Prostate gland (tissue), 2 donors: ENCODE results near the gene CREB1.

Experiments
- POLR2A ChIP-seq: fragments of 450-650 bp; IDR thresholded peaks from one replicate; pipeline ENCODE4 v1.6.1; 2016; ENCODE audit warnings: antibody characterized with exemption, mild to moderate bottlenecking
- POLR2AphosphoS5 ChIP-seq: sonication (generic); formaldehyde crosslinking; IDR thresholded peaks from one replicate; pipeline ENCODE4 v1.6.1; 2017; ENCODE audit warnings: antibody characterized with exemption
- TF ChIP-seq, protein P1 (sequence below), 4 experiments: fragments of 200-600 bp in 2 of 4; fragments of 450-650 bp in 2 of 4; sonication (generic) in 2 of 4; IDR thresholded peaks; 1 replicate in 3 of 4; 2 replicates in 1 of 4; pipeline ENCODE4 v1.5.1; 2016 to 2019; ENCODE audit warnings: antibody characterized with exemption in 4 of 4, mild to moderate bottlenecking in 2 of 4, moderate library complexity in 2 of 4

- TF ChIP-seq POLR2A (peak; percentile 84), POLR2AphosphoS5 (peak; percentile 60)
- TF ChIP-seq, protein P1, sequence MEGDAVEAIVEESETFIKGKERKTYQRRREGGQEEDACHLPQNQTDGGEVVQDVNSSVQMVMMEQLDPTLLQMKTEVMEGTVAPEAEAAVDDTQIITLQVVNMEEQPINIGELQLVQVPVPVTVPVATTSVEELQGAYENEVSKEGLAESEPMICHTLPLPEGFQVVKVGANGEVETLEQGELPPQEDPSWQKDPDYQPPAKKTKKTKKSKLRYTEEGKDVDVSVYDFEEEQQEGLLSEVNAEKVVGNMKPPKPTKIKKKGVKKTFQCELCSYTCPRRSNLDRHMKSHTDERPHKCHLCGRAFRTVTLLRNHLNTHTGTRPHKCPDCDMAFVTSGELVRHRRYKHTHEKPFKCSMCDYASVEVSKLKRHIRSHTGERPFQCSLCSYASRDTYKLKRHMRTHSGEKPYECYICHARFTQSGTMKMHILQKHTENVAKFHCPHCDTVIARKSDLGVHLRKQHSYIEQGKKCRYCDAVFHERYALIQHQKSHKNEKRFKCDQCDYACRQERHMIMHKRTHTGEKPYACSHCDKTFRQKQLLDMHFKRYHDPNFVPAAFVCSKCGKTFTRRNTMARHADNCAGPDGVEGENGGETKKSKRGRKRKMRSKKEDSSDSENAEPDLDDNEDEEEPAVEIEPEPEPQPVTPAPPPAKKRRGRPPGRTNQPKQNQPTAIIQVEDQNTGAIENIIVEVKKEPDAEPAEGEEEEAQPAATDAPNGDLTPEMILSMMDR (IDR thresholded peaks at IDR 0.05): peak; percentile 7 to 64 (median 31)
These were observed 95.5 kb downstream of the CREB1 start, which contains the start of gene METTL21A for GRCh38 chr2:207625014-207625907.
